GM12878 (cell line): Measurements from ENCODE around the gene ZNF808. TPM values are rescaled to one million over a fixed set of nuclear protein-coding genes. Genes with fewer than 3 reads are reported as not detected.

Source experiments
- ATAC-seq: fragments of 200-7000 bp; cut with Tn5 transposase; 3 replicates; pipeline ENCODE4 v1.9.1; 2020; ENCODE audit warnings: mild to moderate bottlenecking, moderate library complexity
- BruUV-seq: library from RNA; stranded (reverse); fragments of 400-500 nt; replicated peaks from 2 replicates; lab custom pipeline; 2021; lab: Mats Ljungman, UMichigan
- CTCF ChIA-PET: fragments of 300-600 bp; sonication (Branson Sonifier 250); formaldehyde crosslinking; extraction: SDS; loops from one replicate; lab custom pipeline; 2021; ENCODE audit warnings: inconsistent platforms; lab: Yijun Ruan, JAX
- POLR2A ChIA-PET: fragments of 350-600 bp; formaldehyde crosslinking; extraction: SDS; loops from one replicate; lab custom pipeline; 2021; ENCODE audit warnings: inconsistent platforms; lab: Charles Lee
- RAD21 ChIA-PET: fragments of 300-600 bp; sonication (Branson Sonifier 250); formaldehyde crosslinking; loops from one replicate; lab custom pipeline; 2023; ENCODE audit warnings: antibody characterized with exemption; ENCODE audit not compliant: unreplicated experiment; lab: Charles Lee
- SMC1A ChIA-PET: fragments of 300-600 bp; sonication (Branson Sonifier 250); formaldehyde crosslinking; loops from one replicate; lab custom pipeline; 2023; ENCODE audit not compliant: unreplicated experiment, uncharacterized antibody; lab: Charles Lee
- DNase-seq: peaks from one replicate; pipeline ENCODE4 v3.0.0-alpha.2; 2011; ENCODE audit warnings: low read depth, low spot score
- FAIRE-seq: peaks from 3 replicates; lab custom pipeline; 2011; peaks lifted over from hg19 to GRCh38; lab: Jason Lieb, UNC
- H2AFZ ChIP-seq: 2 replicates; pipeline ENCODE4 v1.6.0; 2011; ENCODE audit warnings: low read depth, low read length, control low read depth; ENCODE audit not compliant: control insufficient read depth
- H3K27ac ChIP-seq: 2 replicates; pipeline ENCODE4 v1.5.1; 2011; ENCODE audit warnings: control low read depth; ENCODE audit not compliant: control insufficient read depth, insufficient read depth
- H3K27me3 ChIP-seq, 2 experiments: replicated peaks in 1 of 2; 2 replicates each; pipeline versions ENCODE4 v1.6.0 to v1.6.1; 2011; ENCODE audit warnings: low read length in 1 of 2; ENCODE audit not compliant: control insufficient read depth in 2 of 2, insufficient read depth in 2 of 2
- H3K36me3 ChIP-seq, 2 experiments: 2 replicates each; pipeline ENCODE4 v1.5.1; 2011; ENCODE audit warnings: low read length in 1 of 2; ENCODE audit not compliant: control insufficient read depth in 2 of 2, insufficient read depth in 2 of 2
- H3K4me1 ChIP-seq: 2 replicates; pipeline ENCODE4 v1.6.1; 2011; ENCODE audit warnings: mild to moderate bottlenecking, low read length, moderate library complexity, mixed read lengths; ENCODE audit not compliant: control insufficient read depth, insufficient read depth
- H3K4me2 ChIP-seq: 2 replicates; pipeline ENCODE4 v1.6.0; 2011; ENCODE audit warnings: control low read depth; ENCODE audit not compliant: control insufficient read depth, insufficient read depth
- H3K4me3 ChIP-seq: fragments of 200-600 bp; sonication (generic); 2 replicates; pipeline ENCODE4 v1.5.1; 2016
- H3K79me2 ChIP-seq: 2 replicates; pipeline ENCODE4 v1.6.0; 2011; ENCODE audit warnings: low read length; ENCODE audit not compliant: control insufficient read depth, insufficient read depth
- H3K9ac ChIP-seq: 2 replicates; pipeline ENCODE4 v1.8.0; 2011; ENCODE audit warnings: low read length, control low read depth, mixed read lengths; ENCODE audit not compliant: control insufficient read depth, insufficient read depth
- H3K9me3 ChIP-seq: replicated peaks from 3 replicates; pipeline ENCODE4 v1.5.1; 2011; ENCODE audit warnings: mild to moderate bottlenecking, low read length; ENCODE audit not compliant: control insufficient read depth, insufficient read depth
- H4K20me1 ChIP-seq: 2 replicates; pipeline ENCODE4 v1.6.0; 2011; ENCODE audit not compliant: control insufficient read depth, insufficient read depth
- ATF7 ChIP-seq: fragments of 450-650 bp; IDR thresholded peaks from 2 replicates; pipeline ENCODE4 v1.6.1; 2016; ENCODE audit warnings: low read depth, mild to moderate bottlenecking
- BCLAF1 ChIP-seq: fragments of 450-650 bp; IDR thresholded peaks from 2 replicates; pipeline ENCODE4 v1.6.1; 2017; ENCODE audit warnings: antibody characterized with exemption, mild to moderate bottlenecking, moderate library complexity
- HDAC2 ChIP-seq: fragments of 200-600 bp; sonication (generic); IDR thresholded peaks from 2 replicates; pipeline ENCODE4 v1.6.1; 2017
- HSF1 ChIP-seq: fragments of 150-350 bp; IDR thresholded peaks from 2 replicates; pipeline ENCODE4 v1.6.1; 2014; ENCODE audit warnings: mild to moderate bottlenecking, low read depth, low read length
- IRF3 ChIP-seq: fragments of 450-650 bp; IDR thresholded peaks from 2 replicates; pipeline ENCODE4 v1.6.1; 2014; ENCODE audit warnings: mild to moderate bottlenecking
- NBN ChIP-seq: fragments of 450-650 bp; IDR thresholded peaks from 2 replicates; pipeline ENCODE4 v1.6.1; 2016
- NR2F1 ChIP-seq: fragments of 450-650 bp; conservative IDR thresholded peaks from 2 replicates; pipeline ENCODE4 v1.6.1; 2017; ENCODE audit warnings: mild to moderate bottlenecking
- PKNOX1 ChIP-seq: fragments of 450-650 bp; IDR thresholded peaks from 2 replicates; pipeline ENCODE4 v1.6.1; 2016; ENCODE audit warnings: mild to moderate bottlenecking
- RBBP5 ChIP-seq: fragments of 200-600 bp; sonication (generic); conservative IDR thresholded peaks from 2 replicates; pipeline ENCODE4 v1.6.1; 2016
- RCOR1 ChIP-seq: conservative IDR thresholded peaks from 2 replicates; pipeline ENCODE4 v1.6.1; 2012; ENCODE audit warnings: low read depth, low read length, improper control_type of control experiment
- RELB ChIP-seq: fragments of 450-650 bp; IDR thresholded peaks from 2 replicates; pipeline ENCODE4 v1.6.1; 2017; ENCODE audit warnings: low read depth, mild to moderate bottlenecking, moderate library complexity
- TCF7 ChIP-seq: IDR thresholded peaks from 2 replicates; pipeline ENCODE4 v1.6.1; 2014; ENCODE audit warnings: antibody characterized with exemption, borderline replicate concordance
- YBX1 ChIP-seq: fragments of 450-650 bp; IDR thresholded peaks from 2 replicates; pipeline ENCODE4 v1.6.1; 2016; ENCODE audit warnings: antibody characterized with exemption
- ZBTB11 ChIP-seq: fragments of 450-650 bp; formaldehyde crosslinking; IDR thresholded peaks from 2 replicates; pipeline ENCODE4 v1.5.0; 2022; ENCODE audit warnings: mild to moderate bottlenecking, missing genetic modification characterization
- WGBS: methylation state at CpG from one replicate; pipeline ENCODE4 v1.1.6; 2016; ENCODE audit warnings: low lambda C conversion rate; ENCODE audit not compliant: insufficient replicate concordance, insufficient coverage; ENCODE audit errors: missing lambda C conversion rate; 5-methylcytosine and 5-hydroxymethylcytosine counted together
- in situ Hi-C: fragments of 300-500 bp; cut with MboI; formaldehyde crosslinking; loops from 9 replicates; pipeline ENCODE4 v1.14.3; 2018; ENCODE audit warnings: mixed read lengths
- intact Hi-C: fragments of 100-400 bp; cut with micrococcal nuclease; formaldehyde crosslinking; loops from one replicate; pipeline ENCODE4 v1.14.2; 2022; ENCODE audit not compliant: unreplicated experiment
- polyA plus RNA-seq, 11 experiments: library from polyadenylated mRNA; depleted of rRNA in 4 of 11; unstranded in 6 of 11; stranded (reverse) in 5 of 11; fragments of >200 nt; fragmentation: Nextera tagmentation in 4 of 11; fragmentation: Illumina TruSeq in 1 of 11; extraction: Ambion mirVana in 4 of 11; extraction: Trizol in 1 of 11; gene quantifications; 1 replicate in 1 of 11; 2 replicates in 10 of 11; pipeline versions ENCODE4 v1.2.1 to v1.2.3, GENCODE V29; 2011 to 2016; ENCODE audit warnings: inconsistent platforms in 2 of 11, missing spikeins in 2 of 11, low read depth in 1 of 11
- total RNA-seq, 4 experiments: library from RNA; depleted of rRNA in 3 of 4; stranded (reverse); fragments of >200 nt in 3 of 4; fragmentation: Illumina TruSeq in 1 of 4; extraction: Trizol in 1 of 4; gene quantifications; 2 replicates each; pipeline versions ENCODE4 v1.2.1 to v1.2.3, GENCODE V29; 2013 to 2021

The ZNF808 gene
- total and polyA plus RNA-seq, 10 of the 15 experiments (the other 5 are each of a cell fraction or from before 2014, with no cell fraction given) = 2.1 to 20.2 (median 7.2) TPM

- Histone ChIP-seq H3K79me2 (peaks cover 9% of the 10 kb centered on the region), H3K36me3 (no peaks in the 10 kb centered on the region; a peak in 2 of 4 replicates), H3K4me3 (no peak overlapping the region), H3K4me2 (no peak overlapping the region), H3K4me1 (no peaks in the 10 kb centered on the region), H3K9ac (no peak overlapping the region), H3K9me3 (peaks cover 12% of the 10 kb centered on the region), H4K20me1 (no peaks in the 10 kb centered on the region), H2AFZ (no peak overlapping the region), H3K27me3 (no peaks in the 10 kb centered on the region), H3K27ac (no peak overlapping the region)
- DNase-seq (no peak), FAIRE-seq (no peak), ATAC-seq (no peak)
- SMC1A ChIA-PET = no interaction called here
- 98% methylated on average over 14 of the region's 14 CpGs for WGBS
- in situ Hi-C loops = no loop called here
- CTCF ChIA-PET = interaction anchor here (0.9 kb wide), 1 partner anchor 17 kb away, joined by 4 read pairs; no protein-coding TSS in a partner anchor
- intact Hi-C loops = no loop called here
- POLR2A ChIA-PET = no interaction called here
- RAD21 ChIA-PET = no interaction called here
- BruUV-seq = no TSS peak
- TF ChIP-seq NBN (no peak), HSF1 (no peak), IRF3 (no peak), ATF7 (no peak), RELB (no peak), TCF7 (no peak), HDAC2 (no peak), YBX1 (no peak), ZBTB11 (CRISPR knock-in tag) (no peak), BCLAF1 (no peak), NR2F1 (no peak), RBBP5 (no peak), RCOR1 (no peak), PKNOX1 (no peak)
Observed at GRCh38 chr19:52567921-52568320, 40.5 kb downstream of the ZNF808 start.
